ENCODE results near the gene HNRNPM. TPM values are rescaled to one million over a fixed set of nuclear protein-coding genes. Genes with fewer than 3 reads are reported as not detected.
A peak's percentile ranks its signal among the peaks of the same experiment; 100 is the strongest.

The HNRNPM gene
- total and polyA plus RNA-seq, 7 donors, result 62.8 to 224 (median 83.9) TPM

- peak; percentile 53 to 82 (median 66) for TF ChIP-seq POLR2AphosphoS5 (IDR thresholded peaks at IDR 0.05)
- peak in 3 of 4 experiments; percentile 27 to 64 (median 32) for TF ChIP-seq CTCF (IDR thresholded peaks at IDR 0.05)
- no peak for TF ChIP-seq EP300 (IDR thresholded peaks at IDR 0.05)
- Histone ChIP-seq H3K36me3 (no peaks in the 10 kb centered on the region), H3K4me1 (peaks cover 0 to 51% (median 46%) of the 10 kb centered on the region in 4 donors), H3K27me3 (no peaks in the 10 kb centered on the region), H3K4me3 (peak within 1 kb of the TSS; percentile 81 to 96 (median 93)), H3K9me3 (no peaks in the 10 kb centered on the region), H3K27ac (peak within 1 kb of the TSS; percentile 83 to 92 (median 88))
- intact Hi-C loops (cut with DNase I), result loop anchor here (2.0 to 5.0 kb wide), 3 partner anchors 32 to 94 kb away; partner anchors contain the start of gene HNRNPM
- WGBS, 2 donors, result 2 to 5% methylated on average over 89 of the region's 89 CpGs
- peak; percentile 99 for DNase-seq
These were observed 31.8 kb upstream of the HNRNPM start, which contains the start of gene MARCHF2 for GRCh38 chr19:8412783-8413628. MARCHF2 (plus strand) TSS chr19:8413305; CDS start chr19:8421841, 8,536 bp downstream.

- intact Hi-C loops (cut with DNase I), result loop anchor here (2.0 to 5.0 kb wide), 3 partner anchors 31 to 93 kb away; partner anchors contain the start of gene HNRNPM
- peaks cover 0 to 57% (median 51%) of the 10 kb centered on the region in 4 donors for H3K4me1 ChIP-seq
- H3K9me3 ChIP-seq, result no peaks in the 10 kb centered on the region
- H3K4me3 ChIP-seq, result peak overlapping the region; percentile 81 to 96 (median 93)
- H3K27ac ChIP-seq, result peak overlapping the region; percentile 83 to 92 (median 88)
- WGBS, 2 donors, result 16 to 24% methylated on average over 3 of the region's 3 CpGs
- DNase-seq, result no peak
- H3K27me3 ChIP-seq, result no peaks in the 10 kb centered on the region
- TF ChIP-seq EP300 (IDR thresholded peaks at IDR 0.05) (no peak), POLR2AphosphoS5 (IDR thresholded peaks at IDR 0.05) (no peak), POLR2A (IDR thresholded peaks at IDR 0.05) (no peak), CTCF (IDR thresholded peaks at IDR 0.05) (no peak)
- H3K36me3 ChIP-seq, result peaks cover 0 to under 1% (median 0%) of the 10 kb centered on the region in 4 donors
These were observed 31.2 kb upstream of the HNRNPM start for GRCh38 chr19:8413629-8413995.

- TF ChIP-seq POLR2AphosphoS5 (IDR thresholded peaks at IDR 0.05), result no peak
- TF ChIP-seq POLR2A (IDR thresholded peaks at IDR 0.05), result no peak
- TF ChIP-seq EP300 (IDR thresholded peaks at IDR 0.05), result no peak
- no peak for TF ChIP-seq CTCF (IDR thresholded peaks at IDR 0.05)
- intact Hi-C loops (cut with DNase I), result loop anchor here (2.0 kb wide), 1 partner anchor 46 kb away; no protein-coding TSS in a partner anchor
- peak overlapping the region; percentile 67 to 91 (median 77) for H3K27ac ChIP-seq
- H3K4me1 ChIP-seq, result peaks cover 0 to 59% (median 51%) of the 10 kb centered on the region in 4 donors
- H3K4me3 ChIP-seq, result no peak overlapping the region
- DNase-seq, result no peak
- H3K36me3 ChIP-seq, result peaks cover 0 to 11% (median 2%) of the 10 kb centered on the region in 4 donors
- no peaks in the 10 kb centered on the region for H3K9me3 ChIP-seq
- no peaks in the 10 kb centered on the region for H3K27me3 ChIP-seq
- 69 to 87% methylated on average over 4 of the region's 4 CpGs for WGBS, 2 donors
These were observed 28.0 kb upstream of the HNRNPM start for GRCh38 chr19:8416796-8417195.

GRCh38 chr19:8421484-8422461 is 23.0 kb upstream of the HNRNPM start:
- H3K27ac ChIP-seq, result peak overlapping the region in 1 of 4 donors; percentile 1
- TF ChIP-seq CTCF (IDR thresholded peaks at IDR 0.05) (no peak), EP300 (IDR thresholded peaks at IDR 0.05) (no peak), POLR2AphosphoS5 (IDR thresholded peaks at IDR 0.05) (no peak), POLR2A (IDR thresholded peaks at IDR 0.05) (no peak)
- intact Hi-C loops (cut with DNase I), result no loop called here
- no peak overlapping the region for H3K4me3 ChIP-seq
- peaks cover 0 to 41% (median 35%) of the 10 kb centered on the region in 4 donors for H3K4me1 ChIP-seq
- 88 to 93% methylated on average over 28 of the region's 28 CpGs for WGBS, 2 donors
- H3K36me3 ChIP-seq, result peaks cover 0 to 27% (median 8%) of the 10 kb centered on the region in 4 donors
- no peak for DNase-seq
- H3K27me3 ChIP-seq, result no peaks in the 10 kb centered on the region
- H3K9me3 ChIP-seq, result no peaks in the 10 kb centered on the region
